Hepatocyte (in vitro differentiated cells): ENCODE measurements around the gene UBL4A. TPM values are rescaled to one million over a fixed set of nuclear protein-coding genes. Genes with fewer than 3 reads are reported as not detected.
"Not testable (repeated sequence)": the region's sequence is repeated elsewhere in the genome, so short reads cannot be mapped to it uniquely, and the experiment has no call there.

Source experiments
- DNase-seq: peaks from one replicate; pipeline ENCODE4 v3.0.0-alpha.2; 2016; ENCODE audit warnings: low spot score
- H2AFZ ChIP-seq: fragments of 200-600 bp; sonication (generic); 2 replicates; pipeline ENCODE4 v1.6.0; 2016; ENCODE audit warnings: antibody characterized with exemption, mild to moderate bottlenecking
- H3K27ac ChIP-seq: fragments of 200-600 bp; sonication (generic); 2 replicates; pipeline ENCODE4 v1.5.1; 2016; ENCODE audit warnings: mild to moderate bottlenecking
- H3K27me3 ChIP-seq: fragments of 200-600 bp; sonication (generic); 2 replicates; pipeline ENCODE4 v1.6.1; 2016
- H3K36me3 ChIP-seq: fragments of 200-600 bp; sonication (generic); replicated peaks from 2 replicates; pipeline ENCODE4 v1.5.1; 2016; ENCODE audit warnings: low read depth; ENCODE audit not compliant: insufficient read depth
- H3K4me1 ChIP-seq: fragments of 200-600 bp; sonication (generic); 2 replicates; pipeline ENCODE4 v1.5.1; 2016; ENCODE audit warnings: mild to moderate bottlenecking, moderate library complexity; ENCODE audit not compliant: insufficient read depth
- H3K4me2 ChIP-seq: fragments of 200-600 bp; sonication (generic); 2 replicates; pipeline ENCODE4 v1.6.0; 2016
- H3K4me3 ChIP-seq: fragments of 200-600 bp; sonication (generic); 2 replicates; pipeline ENCODE4 v1.5.1; 2016; ENCODE audit warnings: mild to moderate bottlenecking
- H3K79me2 ChIP-seq: fragments of 200-600 bp; sonication (generic); 2 replicates; pipeline ENCODE4 v1.6.0; 2017; ENCODE audit warnings: mild to moderate bottlenecking
- H3K9me2 ChIP-seq: fragments of 200-600 bp; sonication (generic); replicated peaks from 2 replicates; pipeline ENCODE4 v1.6.0; 2017; ENCODE audit warnings: mild to moderate bottlenecking; ENCODE audit not compliant: insufficient read depth
- H3K9me3 ChIP-seq: fragments of 200-600 bp; sonication (generic); 2 replicates; pipeline ENCODE4 v1.5.1; 2016; ENCODE audit warnings: low read depth, mild to moderate bottlenecking
- H4K20me1 ChIP-seq: fragments of 200-600 bp; sonication (generic); 2 replicates; pipeline ENCODE4 v1.6.0; 2016; ENCODE audit warnings: mild to moderate bottlenecking; ENCODE audit not compliant: insufficient read depth, poor library complexity, severe bottlenecking
- CTCF ChIP-seq: fragments of 200-600 bp; sonication (generic); IDR thresholded peaks from 2 replicates; pipeline ENCODE4 v1.5.1; 2016; ENCODE audit warnings: antibody characterized with exemption, mild to moderate bottlenecking; ENCODE audit not compliant: poor library complexity
- EZH2 ChIP-seq: fragments of 200-600 bp; sonication (generic); IDR thresholded peaks from 2 replicates; pipeline ENCODE4 v1.6.1; 2016; ENCODE audit warnings: antibody characterized with exemption, mild to moderate bottlenecking, borderline replicate concordance
- EZH2phosphoT487 ChIP-seq: fragments of 200-600 bp; sonication (generic); IDR thresholded peaks from one replicate; pipeline ENCODE4 v1.6.1; 2018; ENCODE audit warnings: antibody characterized with exemption, mild to moderate bottlenecking, low read depth, moderate library complexity; ENCODE audit not compliant: unreplicated experiment, severe bottlenecking
- WGBS: methylation state at CpG from one replicate; pipeline ENCODE4 v1.1.6; 2016; ENCODE audit warnings: low lambda C conversion rate; ENCODE audit errors: missing lambda C conversion rate; 5-methylcytosine and 5-hydroxymethylcytosine counted together
- polyA plus RNA-seq: library from polyadenylated mRNA; unstranded; fragments of >200 nt; fragmentation: Nextera tagmentation; extraction: Ambion mirVana; gene quantifications from 2 replicates; pipeline ENCODE4 v1.2.1, GENCODE V29; 2016
- total RNA-seq: library from RNA; depleted of rRNA; stranded (reverse); fragments of >200 nt; gene quantifications from 2 replicates; pipeline ENCODE4 v1.2.3, GENCODE V29; 2014

The UBL4A gene
- total and polyA plus RNA-seq, 2 experiments from 2014 or later: 25.0 to 34.0 TPM

- Histone ChIP-seq H3K4me1 (no peaks in the 10 kb centered on the region), H3K27me3 (no peaks in the 10 kb centered on the region), H3K4me3 (no peak overlapping the region), H2AFZ (no peak overlapping the region), H3K9me3 (no peaks in the 10 kb centered on the region), H4K20me1 (no peaks in the 10 kb centered on the region), H3K4me2 (no peak overlapping the region), H3K9me2 (no peaks in the 10 kb centered on the region), H3K36me3 (no peaks in the 10 kb centered on the region), H3K79me2 (no peaks in the 10 kb centered on the region), H3K27ac (no peak overlapping the region)
- WGBS: 78% methylated on average over 8 of the region's 8 CpGs
- DNase-seq: no peak
- TF ChIP-seq CTCF (no peak), EZH2 (no peak)
These were observed 15.7 kb upstream of the UBL4A start for GRCh38 chrX:154502098-154502497.

- not testable (repeated sequence) for H3K4me3 ChIP-seq, H3K9me2 ChIP-seq, H3K36me3 ChIP-seq, H2AFZ ChIP-seq, DNase-seq, H4K20me1 ChIP-seq, H3K4me1 ChIP-seq, H3K79me2 ChIP-seq, H3K27ac ChIP-seq, H3K27me3 ChIP-seq, H3K9me3 ChIP-seq, H3K4me2 ChIP-seq
- 89% methylated on average over 7 of the region's 7 CpGs for WGBS
These were observed 15.0 kb upstream of the UBL4A start for GRCh38 chrX:154501423-154501822.

- H3K27me3 ChIP-seq, H3K9me3 ChIP-seq, H3K4me2 ChIP-seq, H3K79me2 ChIP-seq, H3K4me1 ChIP-seq, H3K4me3 ChIP-seq, H3K9me2 ChIP-seq, H3K36me3 ChIP-seq, H2AFZ ChIP-seq, H3K27ac ChIP-seq, H4K20me1 ChIP-seq, DNase-seq: not testable (repeated sequence)
- 74% methylated on average over 4 of the region's 4 CpGs for WGBS
These were observed 10.2 kb upstream of the UBL4A start for GRCh38 chrX:154496591-154497137.

- no peak for TF ChIP-seq EZH2
- TF ChIP-seq CTCF: no peak
- TF ChIP-seq EZH2phosphoT487: no peak
- WGBS: 83% methylated on average over 6 of the region's 6 CpGs
- no peak overlapping the region for H3K27ac ChIP-seq
- H2AFZ ChIP-seq: no peak overlapping the region
- H4K20me1 ChIP-seq: no peaks in the 10 kb centered on the region
- no peaks in the 10 kb centered on the region for H3K79me2 ChIP-seq
- no peaks in the 10 kb centered on the region for H3K9me3 ChIP-seq
- H3K4me3 ChIP-seq: no peak overlapping the region
- H3K4me2 ChIP-seq: no peak overlapping the region
- no peaks in the 10 kb centered on the region for H3K27me3 ChIP-seq
- no peak for DNase-seq
- H3K9me2 ChIP-seq: no peaks in the 10 kb centered on the region
- no peaks in the 10 kb centered on the region for H3K36me3 ChIP-seq
- H3K4me1 ChIP-seq: no peaks in the 10 kb centered on the region
These were observed 9.1 kb upstream of the UBL4A start for GRCh38 chrX:154495472-154495922.

- no peaks in the 10 kb centered on the region for H3K4me1 ChIP-seq
- 71% methylated on average over 3 of the region's 3 CpGs for WGBS
- DNase-seq: no peak
- no peak overlapping the region for H3K4me3 ChIP-seq
- no peak overlapping the region for H3K4me2 ChIP-seq
- H3K27ac ChIP-seq: no peak overlapping the region
- H4K20me1 ChIP-seq: no peaks in the 10 kb centered on the region
- no peaks in the 10 kb centered on the region for H3K36me3 ChIP-seq
- H3K79me2 ChIP-seq: no peaks in the 10 kb centered on the region
- TF ChIP-seq EZH2phosphoT487 (no peak), EZH2 (no peak), CTCF (no peak)
- H3K9me2 ChIP-seq: no peaks in the 10 kb centered on the region
- no peaks in the 10 kb centered on the region for H3K27me3 ChIP-seq
- no peaks in the 10 kb centered on the region for H3K9me3 ChIP-seq
- H2AFZ ChIP-seq: no peak overlapping the region
These were observed 8.3 kb upstream of the UBL4A start for GRCh38 chrX:154494715-154495114.
